ENCODE measurements around the gene GNAQ. TPM values are rescaled to one million over a fixed set of nuclear protein-coding genes. Genes with fewer than 3 reads are reported as not detected.

Gene GNAQ
- total RNA-seq, 1 experiment from 2014 or later: 28.7 TPM

DNA sequence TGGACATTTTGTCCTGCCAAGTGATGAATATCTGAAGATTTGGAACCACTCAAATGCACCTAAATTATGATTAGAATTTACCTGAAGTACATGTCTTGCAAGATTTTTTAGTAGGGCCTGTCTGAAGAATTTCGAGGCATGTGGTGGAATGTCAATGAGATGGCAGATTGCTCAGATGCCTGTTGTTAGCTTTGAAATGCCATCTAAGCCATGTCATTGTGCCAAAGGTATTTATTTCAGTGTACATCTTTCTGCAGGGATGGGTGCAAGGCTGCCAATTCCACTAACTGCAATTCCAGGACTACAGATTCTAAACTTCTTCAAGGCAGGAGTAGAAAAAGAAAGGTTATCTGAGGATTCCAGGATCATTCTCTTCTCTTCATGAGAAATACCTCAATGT lies 9.1 kb upstream of the GNAQ start:
- no peaks in the 10 kb centered on the region for H3K9me2 ChIP-seq (ENCODE audit: insufficient read depth)
- H3K4me2 ChIP-seq (ENCODE audit: low read length): no peak overlapping the region
- H3K27me3 ChIP-seq (ENCODE audit: insufficient read depth, low read length): 0 out of 2 replicates have a peak, but pooled peaks cover 4% of the 10 kb centered on the region
- H4K20me1 ChIP-seq (ENCODE audit: insufficient read depth): no peaks in the 10 kb centered on the region
- no TSS peak for BruUV-seq (replicated peaks)
- H3K9me3 ChIP-seq (ENCODE audit: control insufficient read depth in 1 of 2, insufficient read depth in 1 of 2, low read depth in 1 of 2, low read length in 2 of 2): no peaks in the 10 kb centered on the region
- ChIA-PET POLR2A (no interaction called here), RAD21 (ENCODE audit: low non-redundant PET in 1 of 2, low total read pairs in 2 of 2, uncharacterized antibody in 2 of 2, unreplicated experiment in 2 of 2) (no interaction called here), CTCF (no interaction called here)
- H3K4me3 ChIP-seq (replicated peaks in 1 of 2; ENCODE audit: low read depth in 1 of 2, low read length in 2 of 2): no peak overlapping the region
- TF ChIP-seq CEBPB (IDR thresholded peaks at IDR 0.05; ENCODE audit: low read depth) (no peak), SRF (IDR thresholded peaks at IDR 0.05; ENCODE audit: low read depth) (no peak), CBX3 (IDR thresholded peaks at IDR 0.05; ENCODE audit: low read depth) (no peak), TCF7L2 (IDR thresholded peaks at IDR 0.05; ENCODE audit: borderline replicate concordance, extremely low read depth, insufficient read depth, insufficient read length) (no peak), SIN3A (IDR thresholded peaks at IDR 0.05; ENCODE audit: low read depth) (no peak), FOSL1 (IDR thresholded peaks at IDR 0.05; ENCODE audit: low read depth) (no peak), ZFX (IDR thresholded peaks at IDR 0.05) (no peak), POLR2AphosphoS5 (IDR thresholded peaks at IDR 0.05; ENCODE audit: low read depth, low read length) (no peak), ELF1 (IDR thresholded peaks at IDR 0.05; ENCODE audit: borderline replicate concordance, low read depth) (no peak)
- TF ChIP-seq, protein P1, sequence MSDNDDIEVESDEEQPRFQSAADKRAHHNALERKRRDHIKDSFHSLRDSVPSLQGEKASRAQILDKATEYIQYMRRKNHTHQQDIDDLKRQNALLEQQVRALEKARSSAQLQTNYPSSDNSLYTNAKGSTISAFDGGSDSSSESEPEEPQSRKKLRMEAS (IDR thresholded peaks at IDR 0.05): no peak
- intact Hi-C loops (cut with micrococcal nuclease): no loop called here
- no peak overlapping the region for H3K27ac ChIP-seq (ENCODE audit: low read depth, low read length)
- no peaks in the 10 kb centered on the region for H3K79me2 ChIP-seq (ENCODE audit: insufficient read depth, low read length)
- ATAC-seq: no peak
- H3K9ac ChIP-seq (ENCODE audit: low read length): no peak overlapping the region
- H2AFZ ChIP-seq (ENCODE audit: low read depth, low read length, poor library complexity, severe bottlenecking): no peak overlapping the region
- H3K36me3 ChIP-seq (ENCODE audit: control insufficient read depth in 1 of 2, insufficient read depth in 2 of 2, low read length in 2 of 2): no peaks in the 10 kb centered on the region
- no peaks in the 10 kb centered on the region for H3K4me1 ChIP-seq (ENCODE audit: control insufficient read depth in 1 of 2, insufficient read depth in 2 of 2, low read length in 2 of 2)
- DNase-seq (ENCODE audit: low read depth, low spot score): no peak

DNA sequence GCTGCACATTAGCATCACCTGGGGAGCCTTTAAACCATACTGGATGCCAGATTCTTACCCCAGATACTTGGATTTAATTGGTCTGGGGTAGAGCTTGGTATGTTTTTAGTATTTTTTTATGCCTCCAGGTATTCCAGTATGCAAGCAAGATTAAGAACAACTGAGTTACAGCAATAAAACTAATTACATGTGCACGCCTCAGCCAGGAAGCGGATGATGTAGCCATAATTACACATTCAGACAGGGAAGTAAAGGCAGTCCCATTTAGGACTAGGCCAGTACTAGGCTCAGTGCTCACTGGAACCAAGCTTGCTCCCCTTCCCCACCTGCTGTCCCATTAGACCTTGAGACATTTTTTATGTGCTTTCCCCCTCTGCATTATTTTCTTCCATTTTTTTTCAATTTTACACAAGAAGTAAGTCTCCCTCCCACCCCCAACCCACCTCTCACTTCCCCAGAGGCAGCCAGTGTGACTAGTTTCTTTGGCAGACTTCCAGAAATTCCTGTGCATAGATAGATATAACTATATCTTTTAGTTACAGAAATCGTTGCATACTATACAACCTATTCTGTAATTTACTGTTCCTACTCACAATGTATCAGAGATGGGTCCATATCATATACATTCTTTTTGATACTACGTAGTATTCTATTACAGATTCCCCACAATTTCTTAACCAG lies 7.1 kb upstream of the GNAQ start:
- no peak overlapping the region for H2AFZ ChIP-seq (ENCODE audit: low read depth, low read length, poor library complexity, severe bottlenecking)
- no peaks in the 10 kb centered on the region for H3K9me3 ChIP-seq (ENCODE audit: control insufficient read depth in 1 of 2, insufficient read depth in 1 of 2, low read depth in 1 of 2, low read length in 2 of 2)
- H4K20me1 ChIP-seq (ENCODE audit: insufficient read depth): no peaks in the 10 kb centered on the region
- CTCF ChIA-PET: no interaction called here
- ATAC-seq: no peak
- H3K4me1 ChIP-seq (ENCODE audit: control insufficient read depth in 1 of 2, insufficient read depth in 2 of 2, low read length in 2 of 2): peaks cover 0 to 6% of the 10 kb centered on the region in 2 experiments; a peak in 2 of 4 replicates
- no peak overlapping the region for H3K4me2 ChIP-seq (ENCODE audit: low read length)
- no peak overlapping the region for H3K9ac ChIP-seq (ENCODE audit: low read length)
- no peaks in the 10 kb centered on the region for H3K79me2 ChIP-seq (ENCODE audit: insufficient read depth, low read length)
- H3K4me3 ChIP-seq (replicated peaks in 1 of 2; ENCODE audit: low read depth in 1 of 2, low read length in 2 of 2): no peak overlapping the region
- BruUV-seq (replicated peaks): no TSS peak
- no peak for DNase-seq (ENCODE audit: low read depth, low spot score)
- POLR2A ChIA-PET: no interaction called here
- RAD21 ChIA-PET (ENCODE audit: low non-redundant PET in 1 of 2, low total read pairs in 2 of 2, uncharacterized antibody in 2 of 2, unreplicated experiment in 2 of 2): no interaction called here
- H3K27ac ChIP-seq (ENCODE audit: low read depth, low read length): no peak overlapping the region
- intact Hi-C loops (cut with micrococcal nuclease): loop anchor here (10.0 kb wide), 3 partner anchors 194 to 584 kb away; no protein-coding TSS in a partner anchor
- no peaks in the 10 kb centered on the region for H3K36me3 ChIP-seq (ENCODE audit: control insufficient read depth in 1 of 2, insufficient read depth in 2 of 2, low read length in 2 of 2)
- H3K27me3 ChIP-seq (ENCODE audit: insufficient read depth, low read length): no peaks in the 10 kb centered on the region
- no peaks in the 10 kb centered on the region for H3K9me2 ChIP-seq (ENCODE audit: insufficient read depth)
- TF ChIP-seq TCF7L2 (IDR thresholded peaks at IDR 0.05; ENCODE audit: borderline replicate concordance, extremely low read depth, insufficient read depth, insufficient read length) (no peak), SRF (IDR thresholded peaks at IDR 0.05; ENCODE audit: low read depth) (no peak), RAD21 (IDR thresholded peaks at IDR 0.05; ENCODE audit: low read depth) (no peak), EZH2 (IDR thresholded peaks at IDR 0.05) (no peak), EGR1 (IDR thresholded peaks at IDR 0.05; ENCODE audit: low read depth) (no peak), POLR2A (IDR thresholded peaks at IDR 0.05; ENCODE audit: borderline replicate concordance, extremely low read depth, insufficient read depth, insufficient read length) (no peak), CBX3 (IDR thresholded peaks at IDR 0.05; ENCODE audit: low read depth) (no peak), ELF1 (IDR thresholded peaks at IDR 0.05; ENCODE audit: borderline replicate concordance, low read depth) (no peak), ZNF274 (IDR thresholded peaks at IDR 0.05; ENCODE audit: low read depth, low read length) (no peak), SIN3A (IDR thresholded peaks at IDR 0.05; ENCODE audit: low read depth) (no peak)
- TF ChIP-seq, protein P1 (IDR thresholded peaks at IDR 0.05): no peak
- TF ChIP-seq, protein P2, sequence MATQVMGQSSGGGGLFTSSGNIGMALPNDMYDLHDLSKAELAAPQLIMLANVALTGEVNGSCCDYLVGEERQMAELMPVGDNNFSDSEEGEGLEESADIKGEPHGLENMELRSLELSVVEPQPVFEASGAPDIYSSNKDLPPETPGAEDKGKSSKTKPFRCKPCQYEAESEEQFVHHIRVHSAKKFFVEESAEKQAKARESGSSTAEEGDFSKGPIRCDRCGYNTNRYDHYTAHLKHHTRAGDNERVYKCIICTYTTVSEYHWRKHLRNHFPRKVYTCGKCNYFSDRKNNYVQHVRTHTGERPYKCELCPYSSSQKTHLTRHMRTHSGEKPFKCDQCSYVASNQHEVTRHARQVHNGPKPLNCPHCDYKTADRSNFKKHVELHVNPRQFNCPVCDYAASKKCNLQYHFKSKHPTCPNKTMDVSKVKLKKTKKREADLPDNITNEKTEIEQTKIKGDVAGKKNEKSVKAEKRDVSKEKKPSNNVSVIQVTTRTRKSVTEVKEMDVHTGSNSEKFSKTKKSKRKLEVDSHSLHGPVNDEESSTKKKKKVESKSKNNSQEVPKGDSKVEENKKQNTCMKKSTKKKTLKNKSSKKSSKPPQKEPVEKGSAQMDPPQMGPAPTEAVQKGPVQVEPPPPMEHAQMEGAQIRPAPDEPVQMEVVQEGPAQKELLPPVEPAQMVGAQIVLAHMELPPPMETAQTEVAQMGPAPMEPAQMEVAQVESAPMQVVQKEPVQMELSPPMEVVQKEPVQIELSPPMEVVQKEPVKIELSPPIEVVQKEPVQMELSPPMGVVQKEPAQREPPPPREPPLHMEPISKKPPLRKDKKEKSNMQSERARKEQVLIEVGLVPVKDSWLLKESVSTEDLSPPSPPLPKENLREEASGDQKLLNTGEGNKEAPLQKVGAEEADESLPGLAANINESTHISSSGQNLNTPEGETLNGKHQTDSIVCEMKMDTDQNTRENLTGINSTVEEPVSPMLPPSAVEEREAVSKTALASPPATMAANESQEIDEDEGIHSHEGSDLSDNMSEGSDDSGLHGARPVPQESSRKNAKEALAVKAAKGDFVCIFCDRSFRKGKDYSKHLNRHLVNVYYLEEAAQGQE (IDR thresholded peaks at IDR 0.05; ENCODE audit: low read depth): no peak
